AG04449 (cell line): Measurements from ENCODE around the gene MVB12B.

Source experiments
- CTCF ChIA-PET: fragments of 350-600 bp; formaldehyde crosslinking; extraction: SDS; loops from one replicate; lab custom pipeline; 2021; ENCODE audit warnings: antibody characterized with exemption; lab: Yijun Ruan, JAX
- POLR2A ChIA-PET: fragments of 400-600, 350-600 bp; formaldehyde crosslinking; extraction: SDS; loops from one replicate; lab custom pipeline; 2020; ENCODE audit warnings: antibody characterized with exemption, inconsistent platforms; lab: Yijun Ruan, JAX
- DNase-seq: peaks from one replicate; pipeline ENCODE4 v3.0.0-alpha.2; 2010; ENCODE audit warnings: low read depth, low spot score
- H3K4me3 ChIP-seq: 2 replicates; pipeline ENCODE4 v1.5.1; 2011; ENCODE audit warnings: low read depth, mild to moderate bottlenecking, control low read depth, low read length
- TF ChIP-seq, protein P1 (sequence below): IDR thresholded peaks from one replicate; pipeline ENCODE4 v1.5.1; 2011; ENCODE audit warnings: mild to moderate bottlenecking, moderate library complexity, low read length, control low read depth, inconsistent platforms; ENCODE audit not compliant: insufficient read depth; ENCODE audit errors: missing control alignments

MVB12B gene

DNA sequence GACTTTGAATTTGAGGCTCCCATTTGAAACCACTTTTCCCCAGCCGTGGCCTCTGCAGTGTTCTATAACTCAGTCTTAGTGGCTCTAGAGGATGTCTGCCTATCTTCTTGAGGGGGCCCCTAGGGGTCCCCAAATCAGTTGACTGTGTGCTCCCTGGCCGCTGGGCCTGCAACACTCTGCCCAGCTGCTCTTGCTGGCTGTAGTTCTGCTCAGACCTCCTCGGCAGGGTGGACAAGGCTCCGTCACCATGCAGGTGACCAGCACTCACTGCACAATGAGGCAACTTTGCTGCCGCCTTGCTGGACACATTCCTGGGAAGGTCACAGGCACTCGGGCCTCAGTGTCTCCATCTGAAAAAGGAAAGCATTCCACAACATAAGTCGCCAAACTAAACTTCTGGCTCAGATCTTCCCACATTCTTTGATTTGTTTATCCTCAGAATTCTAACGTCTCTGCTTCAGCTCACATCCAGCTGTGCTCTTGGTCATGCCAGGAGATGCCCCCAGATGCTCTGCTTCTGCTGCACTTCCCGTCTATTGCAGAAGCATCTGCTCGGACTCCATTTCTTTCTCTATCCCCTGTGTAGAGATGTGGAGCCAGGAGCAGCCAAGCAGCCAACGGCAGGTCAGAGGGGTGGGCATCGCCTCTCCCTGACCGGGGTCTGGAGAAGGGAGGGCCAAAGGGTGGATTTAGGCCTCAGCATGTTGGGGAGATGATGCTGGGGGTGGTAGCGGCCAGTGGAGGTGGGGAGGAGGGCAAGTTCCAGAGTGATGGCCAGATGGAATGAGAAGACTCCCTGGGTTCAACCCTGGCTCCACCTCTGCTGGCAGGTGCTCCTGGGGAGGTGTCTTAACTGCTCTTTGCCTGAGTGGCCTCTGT lies 133.6 kb downstream of the MVB12B start:
- POLR2A ChIA-PET = no interaction called here
- CTCF ChIA-PET = interaction anchor here (0.9 kb wide), 1 partner anchor 10 kb away, joined by 3 read pairs; no protein-coding TSS in a partner anchor
- DNase-seq = no peak
- no peak overlapping the region for H3K4me3 ChIP-seq
- TF ChIP-seq, protein P1, sequence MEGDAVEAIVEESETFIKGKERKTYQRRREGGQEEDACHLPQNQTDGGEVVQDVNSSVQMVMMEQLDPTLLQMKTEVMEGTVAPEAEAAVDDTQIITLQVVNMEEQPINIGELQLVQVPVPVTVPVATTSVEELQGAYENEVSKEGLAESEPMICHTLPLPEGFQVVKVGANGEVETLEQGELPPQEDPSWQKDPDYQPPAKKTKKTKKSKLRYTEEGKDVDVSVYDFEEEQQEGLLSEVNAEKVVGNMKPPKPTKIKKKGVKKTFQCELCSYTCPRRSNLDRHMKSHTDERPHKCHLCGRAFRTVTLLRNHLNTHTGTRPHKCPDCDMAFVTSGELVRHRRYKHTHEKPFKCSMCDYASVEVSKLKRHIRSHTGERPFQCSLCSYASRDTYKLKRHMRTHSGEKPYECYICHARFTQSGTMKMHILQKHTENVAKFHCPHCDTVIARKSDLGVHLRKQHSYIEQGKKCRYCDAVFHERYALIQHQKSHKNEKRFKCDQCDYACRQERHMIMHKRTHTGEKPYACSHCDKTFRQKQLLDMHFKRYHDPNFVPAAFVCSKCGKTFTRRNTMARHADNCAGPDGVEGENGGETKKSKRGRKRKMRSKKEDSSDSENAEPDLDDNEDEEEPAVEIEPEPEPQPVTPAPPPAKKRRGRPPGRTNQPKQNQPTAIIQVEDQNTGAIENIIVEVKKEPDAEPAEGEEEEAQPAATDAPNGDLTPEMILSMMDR = no peak

GRCh38 chr9:126461029-126461428 lies 134.4 kb downstream of the MVB12B start:
- DNase-seq = no peak
- no peak overlapping the region for H3K4me3 ChIP-seq
- POLR2A ChIA-PET = no interaction called here
- TF ChIP-seq, protein P1 = no peak
- CTCF ChIA-PET = interaction anchor here (0.9 kb wide), 1 partner anchor 11 kb away, joined by 3 read pairs; no protein-coding TSS in a partner anchor

DNA sequence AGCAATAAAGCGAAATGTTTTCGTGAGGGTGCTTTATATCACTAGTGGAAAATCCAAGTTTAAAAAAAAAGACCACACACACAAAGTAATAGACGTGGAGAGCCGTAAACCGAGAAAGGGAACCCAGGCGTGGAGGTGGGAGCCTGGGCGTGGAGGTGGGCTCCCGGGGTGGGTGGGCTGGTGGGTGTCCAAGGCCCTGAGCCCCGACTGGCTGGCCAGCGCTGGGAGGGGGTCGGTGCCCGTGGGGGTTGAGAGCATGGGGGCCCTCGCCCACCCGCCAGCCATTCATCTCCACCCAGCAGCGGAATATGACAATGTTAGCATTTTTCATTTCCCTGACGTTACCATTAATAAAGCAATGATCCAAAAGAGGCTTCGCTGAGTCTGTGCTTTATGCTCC lies 135.0 kb downstream of the MVB12B start:
- CTCF ChIA-PET = no interaction called here
- TF ChIP-seq, protein P1 = no peak
- POLR2A ChIA-PET = no interaction called here
- no peak overlapping the region for H3K4me3 ChIP-seq
- no peak for DNase-seq

DNA sequence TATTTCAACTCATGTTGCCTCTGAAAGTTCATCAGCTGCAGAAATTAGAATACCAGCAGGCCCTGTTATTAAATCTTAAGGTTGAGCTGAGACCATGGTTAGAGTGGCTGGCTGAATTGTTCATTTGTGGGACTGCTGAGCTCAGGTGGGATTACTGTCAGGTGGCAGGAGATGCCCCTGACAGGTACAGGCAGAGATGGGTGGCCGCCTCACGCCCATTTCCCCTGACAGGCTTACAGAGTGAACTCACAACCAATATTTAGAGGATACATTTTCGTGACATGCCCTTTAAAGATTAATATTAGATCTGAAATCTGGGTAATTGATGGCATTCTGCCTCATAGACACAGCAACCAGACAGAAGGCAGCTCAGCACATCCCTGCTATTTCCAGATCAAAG lies 136.0 kb downstream of the MVB12B start:
- DNase-seq = no peak
- CTCF ChIA-PET = interaction anchor here (2.2 kb wide), 1 partner anchor 11 kb away, joined by 12 read pairs; no protein-coding TSS in a partner anchor
- TF ChIP-seq, protein P1 = no peak
- H3K4me3 ChIP-seq = no peak overlapping the region
- POLR2A ChIA-PET = no interaction called here

DNA sequence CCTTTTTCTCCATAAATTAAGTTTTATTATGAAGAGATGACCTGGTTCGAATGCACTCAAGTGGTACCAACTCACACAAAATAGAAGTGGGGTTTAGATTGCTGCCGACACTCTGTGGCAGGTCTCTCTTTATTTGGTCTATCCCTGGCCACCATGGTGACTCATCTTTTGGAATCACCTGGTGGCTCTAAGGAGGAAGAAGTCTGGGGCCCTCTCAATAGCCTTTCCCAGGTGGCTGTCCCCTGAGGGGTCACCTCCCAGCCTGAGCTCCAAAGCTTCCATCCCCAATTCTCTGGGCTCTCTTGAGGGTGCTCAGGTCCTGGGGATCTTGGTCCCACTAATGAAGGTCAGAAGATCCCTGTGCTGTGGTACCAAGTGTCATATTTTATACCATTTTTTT lies 136.8 kb downstream of the MVB12B start:
- TF ChIP-seq, protein P1 = no peak
- no peak for DNase-seq
- ChIA-PET CTCF (interaction anchor here (0.7 to 2.2 kb wide), 4 partner anchors 10 to 65 kb away, joined by 3 to 12 read pairs (median 4); no protein-coding TSS in a partner anchor), POLR2A (no interaction called here)
- no peak overlapping the region for H3K4me3 ChIP-seq
